Measurements from ENCODE around the gene UFD1.
A peak's percentile ranks its signal among the peaks of the same experiment; 100 is the strongest.

The UFD1 gene, protein sequence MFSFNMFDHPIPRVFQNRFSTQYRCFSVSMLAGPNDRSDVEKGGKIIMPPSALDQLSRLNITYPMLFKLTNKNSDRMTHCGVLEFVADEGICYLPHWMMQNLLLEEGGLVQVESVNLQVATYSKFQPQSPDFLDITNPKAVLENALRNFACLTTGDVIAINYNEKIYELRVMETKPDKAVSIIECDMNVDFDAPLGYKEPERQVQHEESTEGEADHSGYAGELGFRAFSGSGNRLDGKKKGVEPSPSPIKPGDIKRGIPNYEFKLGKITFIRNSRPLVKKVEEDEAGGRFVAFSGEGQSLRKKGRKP

DNA sequence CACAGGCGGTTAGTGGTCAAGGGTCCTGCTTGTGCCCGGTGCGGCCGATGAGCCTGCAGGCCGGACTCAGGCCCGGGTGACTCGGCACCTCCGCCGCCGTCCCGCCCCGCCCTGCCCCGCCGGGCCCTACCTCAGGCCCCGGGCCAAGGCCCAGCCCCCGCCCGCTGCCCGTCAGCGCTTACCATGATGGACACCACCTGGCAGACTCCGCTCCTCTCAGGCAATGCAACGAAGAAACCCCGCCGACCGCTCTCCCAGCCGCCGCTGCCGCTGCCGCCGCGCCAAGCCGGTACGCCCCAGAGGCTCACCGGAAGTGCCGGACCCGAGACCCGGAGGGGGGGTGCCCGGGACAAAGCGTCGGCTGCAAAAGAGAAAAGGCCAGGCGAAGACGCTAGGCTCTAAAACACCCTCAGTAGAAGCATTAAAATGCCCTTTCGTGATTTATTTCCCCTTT is at the start of gene UFD1:
TSS of gene UFD1 (minus strand) at position 293 of the 454 bp plus-strand sequence. CDS start at position 185, 108 bp downstream.
- DNase-seq (ENCODE audit: low read depth, low spot score): no peak
- in situ Hi-C loops (cut with HindIII; ENCODE audit: low sequenced_read_pairs): no loop called here
- TF ChIP-seq, protein P1, sequence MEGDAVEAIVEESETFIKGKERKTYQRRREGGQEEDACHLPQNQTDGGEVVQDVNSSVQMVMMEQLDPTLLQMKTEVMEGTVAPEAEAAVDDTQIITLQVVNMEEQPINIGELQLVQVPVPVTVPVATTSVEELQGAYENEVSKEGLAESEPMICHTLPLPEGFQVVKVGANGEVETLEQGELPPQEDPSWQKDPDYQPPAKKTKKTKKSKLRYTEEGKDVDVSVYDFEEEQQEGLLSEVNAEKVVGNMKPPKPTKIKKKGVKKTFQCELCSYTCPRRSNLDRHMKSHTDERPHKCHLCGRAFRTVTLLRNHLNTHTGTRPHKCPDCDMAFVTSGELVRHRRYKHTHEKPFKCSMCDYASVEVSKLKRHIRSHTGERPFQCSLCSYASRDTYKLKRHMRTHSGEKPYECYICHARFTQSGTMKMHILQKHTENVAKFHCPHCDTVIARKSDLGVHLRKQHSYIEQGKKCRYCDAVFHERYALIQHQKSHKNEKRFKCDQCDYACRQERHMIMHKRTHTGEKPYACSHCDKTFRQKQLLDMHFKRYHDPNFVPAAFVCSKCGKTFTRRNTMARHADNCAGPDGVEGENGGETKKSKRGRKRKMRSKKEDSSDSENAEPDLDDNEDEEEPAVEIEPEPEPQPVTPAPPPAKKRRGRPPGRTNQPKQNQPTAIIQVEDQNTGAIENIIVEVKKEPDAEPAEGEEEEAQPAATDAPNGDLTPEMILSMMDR (IDR thresholded peaks at IDR 0.05; ENCODE audit: low read depth, low read length): no peak

GRCh38 chr22:19527861-19528417 is 48.9 kb upstream of the UFD1 start:
- in situ Hi-C loops (cut with HindIII; ENCODE audit: low sequenced_read_pairs): no loop called here
- TF ChIP-seq, protein P1 (IDR thresholded peaks at IDR 0.05; ENCODE audit: low read depth, low read length): no peak
- H3K4me3 ChIP-seq (ENCODE audit: low read depth, low read length): no peak overlapping the region
- peak; percentile 11 for DNase-seq (ENCODE audit: low read depth, low spot score)

More for the DNA sequence above, at the start of gene UFD1:
- H3K4me3 ChIP-seq (ENCODE audit: low read depth, low read length): peak within 1 kb of the TSS; percentile 94

- H3K4me3 ChIP-seq (ENCODE audit: low read depth, low read length): no peak overlapping the region
- DNase-seq (ENCODE audit: low read depth, low spot score): no peak
- in situ Hi-C loops (cut with HindIII; ENCODE audit: low sequenced_read_pairs): no loop called here
Observed at GRCh38 chr22:19527321-19527721, 48.3 kb upstream of the UFD1 start.

GRCh38 chr22:19526702-19527111 is 47.7 kb upstream of the UFD1 start:
- TF ChIP-seq, protein P1 (IDR thresholded peaks at IDR 0.05; ENCODE audit: low read depth, low read length): no peak
- no peak overlapping the region for H3K4me3 ChIP-seq (ENCODE audit: low read depth, low read length)
- no peak for DNase-seq (ENCODE audit: low read depth, low spot score)
- in situ Hi-C loops (cut with HindIII; ENCODE audit: low sequenced_read_pairs): no loop called here

More at GRCh38 chr22:19527321-19527721, 48.3 kb upstream of the UFD1 start:
- TF ChIP-seq, protein P1 (IDR thresholded peaks at IDR 0.05; ENCODE audit: low read depth, low read length): no peak

DNA sequence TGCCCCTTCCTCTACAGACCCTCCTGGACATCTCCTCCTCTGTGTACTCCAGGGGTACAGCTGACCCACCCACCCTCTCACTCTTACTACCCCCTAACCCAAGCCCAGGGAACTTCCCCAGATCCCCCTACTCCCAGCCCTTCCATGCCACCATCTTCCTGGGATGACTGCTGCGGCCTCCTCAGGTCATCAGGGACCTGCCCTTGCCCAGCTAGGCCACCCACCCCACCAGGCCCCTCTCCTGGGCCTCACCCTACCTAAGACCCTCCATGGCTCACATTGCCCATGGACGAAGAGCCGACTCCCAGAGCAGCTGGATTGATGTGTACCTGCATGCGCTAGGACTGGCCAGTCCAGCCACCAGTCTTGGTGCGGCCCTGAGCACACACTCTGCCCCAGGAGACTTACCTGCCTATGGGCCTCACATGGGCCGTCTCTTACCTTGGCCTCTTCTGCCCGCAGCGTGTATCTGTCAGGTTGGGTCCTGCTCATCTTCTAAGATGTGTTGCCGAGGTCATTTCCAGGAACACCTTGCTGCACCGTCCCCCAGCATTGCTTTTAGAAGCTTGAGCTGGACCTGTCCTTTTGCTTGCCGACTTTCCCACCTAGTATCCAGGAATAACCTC is 47.2 kb upstream of the UFD1 start:
- no peak overlapping the region for H3K4me3 ChIP-seq (ENCODE audit: low read depth, low read length)
- in situ Hi-C loops (cut with HindIII; ENCODE audit: low sequenced_read_pairs): no loop called here
- DNase-seq (ENCODE audit: low read depth, low spot score): no peak
- TF ChIP-seq, protein P1 (IDR thresholded peaks at IDR 0.05; ENCODE audit: low read depth, low read length): no peak

DNA sequence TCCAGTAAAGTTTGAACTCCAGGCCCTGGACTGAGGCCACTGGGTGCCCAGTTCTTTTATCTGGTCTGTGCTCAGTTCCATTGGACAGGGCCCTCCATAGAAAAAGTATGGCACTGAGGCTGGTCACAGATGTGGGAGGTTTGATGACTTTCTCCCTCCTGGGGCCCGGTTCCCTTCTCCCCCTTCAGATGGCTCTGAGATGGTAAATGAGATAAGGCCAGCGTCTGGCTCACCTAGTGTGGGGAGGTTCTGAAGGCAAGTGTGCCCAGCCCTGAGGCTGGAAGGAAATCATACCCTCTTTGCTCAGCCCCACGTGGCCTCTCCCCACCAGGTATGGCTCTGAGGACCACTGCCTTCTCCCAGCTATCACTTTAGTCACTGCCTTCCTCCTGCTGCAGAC is 46.7 kb upstream of the UFD1 start:
- in situ Hi-C loops (cut with HindIII; ENCODE audit: low sequenced_read_pairs): no loop called here

More for the DNA sequence above, 46.7 kb upstream of the UFD1 start:
- TF ChIP-seq, protein P1 (IDR thresholded peaks at IDR 0.05; ENCODE audit: low read depth, low read length): no peak
- no peak overlapping the region for H3K4me3 ChIP-seq (ENCODE audit: low read depth, low read length)
- DNase-seq (ENCODE audit: low read depth, low spot score): no peak

Measured in astrocyte of the spinal cord (primary cell).